Caco-2 (cell line): Measurements from ENCODE around the gene IKZF1. TPM values are rescaled to one million over a fixed set of nuclear protein-coding genes. Genes with fewer than 3 reads are reported as not detected.

Source experiments
- BruUV-seq: library from RNA; stranded (reverse); fragments of 400-500 nt; replicated peaks from 2 replicates; lab custom pipeline; 2021; lab: Mats Ljungman, UMichigan
- CTCF ChIA-PET: fragments of 300-600 bp; sonication (Branson Sonifier 250); formaldehyde crosslinking; loops from one replicate; lab custom pipeline; 2022; ENCODE audit warnings: antibody characterized with exemption; lab: Charles Lee
- POLR2A ChIA-PET: fragments of 300-600 bp; sonication (Branson Sonifier 250); formaldehyde crosslinking; loops from one replicate; lab custom pipeline; 2022; ENCODE audit warnings: antibody characterized with exemption; lab: Charles Lee
- DNase-seq, 2 experiments: peaks; one replicate each; pipeline versions ENCODE4 v3.0.0 to v3.0.0-alpha.2; 2020 to 2022
- H3K27me3 ChIP-seq: replicated peaks from 2 replicates; pipeline ENCODE4 v1.6.0; 2011; ENCODE audit warnings: low read length; ENCODE audit not compliant: control insufficient read depth, insufficient read depth
- H3K36me3 ChIP-seq: 2 replicates; pipeline ENCODE4 v1.5.1; 2011; ENCODE audit warnings: low read length; ENCODE audit not compliant: control insufficient read depth, insufficient read depth
- H3K4me1 ChIP-seq: fragments of 250-450 bp; sonication (Bioruptor Pico); 2 replicates; pipeline ENCODE4 v1.5.1; 2020; ENCODE audit warnings: mild to moderate bottlenecking
- H3K4me3 ChIP-seq: 2 replicates; pipeline ENCODE4 v1.5.1; 2011; ENCODE audit warnings: low read depth, mild to moderate bottlenecking, control low read depth, low read length
- H3K9me3 ChIP-seq: fragments of 250-450 bp; sonication (Bioruptor Pico); 2 replicates; pipeline ENCODE4 v1.5.1; 2020; ENCODE audit warnings: mild to moderate bottlenecking, moderate library complexity
- H3K27ac Mint-ChIP-seq: one replicate; pipeline ENCODE4 v1.8.0; 2022; ENCODE audit warnings: mixed read lengths; ENCODE audit not compliant: unreplicated experiment
- H3K27me3 Mint-ChIP-seq: one replicate; pipeline ENCODE4 v1.8.0; 2022; ENCODE audit warnings: mixed read lengths; ENCODE audit not compliant: insufficient read depth, unreplicated experiment
- H3K36me3 Mint-ChIP-seq: one replicate; pipeline ENCODE4 v1.8.0; 2022; ENCODE audit warnings: mild to moderate bottlenecking, mixed read lengths; ENCODE audit not compliant: insufficient read depth, unreplicated experiment
- H3K4me1 Mint-ChIP-seq: one replicate; pipeline ENCODE4 v1.8.0; 2022; ENCODE audit warnings: low read depth, mixed read lengths; ENCODE audit not compliant: unreplicated experiment
- H3K4me3 Mint-ChIP-seq: one replicate; pipeline ENCODE4 v1.8.0; 2022; ENCODE audit warnings: mild to moderate bottlenecking, moderate library complexity, mixed read lengths; ENCODE audit not compliant: unreplicated experiment
- H3K9me3 Mint-ChIP-seq: one replicate; pipeline ENCODE4 v1.8.0; 2022; ENCODE audit warnings: mixed read lengths; ENCODE audit not compliant: unreplicated experiment
- intact Hi-C: fragments of 100-400 bp; cut with micrococcal nuclease; formaldehyde crosslinking; loops from one replicate; pipeline ENCODE4 v1.10.0; 2022; ENCODE audit not compliant: unreplicated experiment
- total RNA-seq: library from RNA; stranded (reverse); gene quantifications from 2 replicates; pipeline ENCODE4 v1.2.3, GENCODE V29; 2022
- TF ChIP-seq, protein P1 (sequence below), 2 experiments: fragments of 200-600 bp in 1 of 2; IDR thresholded peaks; 1 replicate in 1 of 2; 2 replicates in 1 of 2; pipeline versions ENCODE4 v1.5.1 to v1.8.0; 2011 to 2022; ENCODE audit warnings: antibody characterized with exemption in 1 of 2, control low read depth in 1 of 2, inconsistent platforms in 1 of 2, low read depth in 1 of 2, low read length in 1 of 2, mild to moderate bottlenecking in 1 of 2, moderate library complexity in 1 of 2; ENCODE audit not compliant: insufficient read depth in 1 of 2, severe bottlenecking in 1 of 2, unreplicated experiment in 1 of 2

The IKZF1 gene
- total RNA-seq, 1 experiment from 2014 or later = not detected

DNA sequence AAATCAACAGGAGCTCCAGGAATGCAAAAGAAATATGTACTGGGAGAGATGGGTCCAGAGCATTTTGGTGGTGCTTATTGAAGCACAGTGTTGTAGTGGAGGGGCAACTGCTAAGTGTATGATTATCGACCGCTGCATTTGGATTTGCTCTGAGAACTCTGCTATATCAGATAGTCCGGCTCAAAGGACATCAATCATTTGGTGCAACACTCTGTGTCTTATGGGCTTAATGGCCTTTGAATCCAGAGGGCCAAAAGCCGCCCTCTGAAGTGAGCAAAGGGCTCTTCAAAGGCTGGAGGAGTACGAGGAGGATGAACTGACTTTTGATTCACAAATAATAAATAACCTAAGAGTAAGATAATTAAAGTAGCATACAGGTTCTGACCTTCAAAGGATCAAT, 9.4 kb upstream of the IKZF1 start:
- Mint-ChIP-seq H3K27ac (no peak overlapping the region), H3K4me3 (no peak overlapping the region), H3K36me3 (no peaks in the 10 kb centered on the region), H3K27me3 (peaks cover 22% of the 10 kb centered on the region), H3K9me3 (no peaks in the 10 kb centered on the region), H3K4me1 (no peaks in the 10 kb centered on the region)
- Histone ChIP-seq H3K4me3 (no peak overlapping the region), H3K27me3 (no peaks in the 10 kb centered on the region), H3K4me1 (no peaks in the 10 kb centered on the region), H3K9me3 (no peaks in the 10 kb centered on the region), H3K36me3 (no peaks in the 10 kb centered on the region)
- POLR2A ChIA-PET = no interaction called here
- no TSS peak for BruUV-seq
- TF ChIP-seq, protein P1, sequence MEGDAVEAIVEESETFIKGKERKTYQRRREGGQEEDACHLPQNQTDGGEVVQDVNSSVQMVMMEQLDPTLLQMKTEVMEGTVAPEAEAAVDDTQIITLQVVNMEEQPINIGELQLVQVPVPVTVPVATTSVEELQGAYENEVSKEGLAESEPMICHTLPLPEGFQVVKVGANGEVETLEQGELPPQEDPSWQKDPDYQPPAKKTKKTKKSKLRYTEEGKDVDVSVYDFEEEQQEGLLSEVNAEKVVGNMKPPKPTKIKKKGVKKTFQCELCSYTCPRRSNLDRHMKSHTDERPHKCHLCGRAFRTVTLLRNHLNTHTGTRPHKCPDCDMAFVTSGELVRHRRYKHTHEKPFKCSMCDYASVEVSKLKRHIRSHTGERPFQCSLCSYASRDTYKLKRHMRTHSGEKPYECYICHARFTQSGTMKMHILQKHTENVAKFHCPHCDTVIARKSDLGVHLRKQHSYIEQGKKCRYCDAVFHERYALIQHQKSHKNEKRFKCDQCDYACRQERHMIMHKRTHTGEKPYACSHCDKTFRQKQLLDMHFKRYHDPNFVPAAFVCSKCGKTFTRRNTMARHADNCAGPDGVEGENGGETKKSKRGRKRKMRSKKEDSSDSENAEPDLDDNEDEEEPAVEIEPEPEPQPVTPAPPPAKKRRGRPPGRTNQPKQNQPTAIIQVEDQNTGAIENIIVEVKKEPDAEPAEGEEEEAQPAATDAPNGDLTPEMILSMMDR (IDR thresholded peaks at IDR 0.05; ENCODE audit: insufficient read depth in 1 of 2, low read depth in 1 of 2, low read length in 1 of 2, severe bottlenecking in 1 of 2, unreplicated experiment in 1 of 2) = no peak
- intact Hi-C loops = no loop called here
- no peak for DNase-seq
- CTCF ChIA-PET = no interaction called here

DNA sequence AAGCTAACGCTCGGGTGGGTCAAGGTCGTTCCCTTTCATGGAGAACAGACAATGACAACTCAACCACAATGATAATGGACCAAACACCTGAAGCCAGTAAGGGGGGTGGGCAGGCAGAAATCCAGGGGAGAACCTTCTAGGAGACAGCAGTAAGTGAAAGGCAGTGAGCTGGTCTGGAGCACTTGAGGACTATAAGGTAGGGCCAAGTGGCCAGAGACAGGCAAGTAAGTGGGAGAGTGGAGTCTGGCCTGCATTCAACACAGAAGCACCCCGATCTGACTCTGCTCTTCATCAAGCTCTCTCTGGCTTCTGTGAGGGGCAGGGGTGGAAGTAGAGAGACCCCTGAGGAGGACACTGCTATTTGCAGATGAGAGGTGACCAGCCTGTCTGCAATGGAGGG, 7.7 kb upstream of the IKZF1 start:
- no peak for DNase-seq
- TF ChIP-seq, protein P1 (IDR thresholded peaks at IDR 0.05; ENCODE audit: insufficient read depth in 1 of 2, low read depth in 1 of 2, low read length in 1 of 2, severe bottlenecking in 1 of 2, unreplicated experiment in 1 of 2) = no peak
- no peaks in the 10 kb centered on the region for H3K36me3 Mint-ChIP-seq
- H3K36me3 ChIP-seq = no peaks in the 10 kb centered on the region
- H3K4me3 Mint-ChIP-seq = no peak overlapping the region
- intact Hi-C loops = no loop called here
- no peaks in the 10 kb centered on the region for H3K4me1 Mint-ChIP-seq
- H3K4me1 ChIP-seq = no peaks in the 10 kb centered on the region
- no peaks in the 10 kb centered on the region for H3K9me3 Mint-ChIP-seq
- H3K27me3 ChIP-seq = 0 out of 2 replicates have a peak, but pooled peaks cover 1% of the 10 kb centered on the region
- ChIA-PET POLR2A (no interaction called here), CTCF (no interaction called here)
- no peak overlapping the region for H3K27ac Mint-ChIP-seq
- no peak overlapping the region for H3K4me3 ChIP-seq
- BruUV-seq = no TSS peak
- H3K9me3 ChIP-seq = no peaks in the 10 kb centered on the region
- H3K27me3 Mint-ChIP-seq = peaks cover 19% of the 10 kb centered on the region

DNA sequence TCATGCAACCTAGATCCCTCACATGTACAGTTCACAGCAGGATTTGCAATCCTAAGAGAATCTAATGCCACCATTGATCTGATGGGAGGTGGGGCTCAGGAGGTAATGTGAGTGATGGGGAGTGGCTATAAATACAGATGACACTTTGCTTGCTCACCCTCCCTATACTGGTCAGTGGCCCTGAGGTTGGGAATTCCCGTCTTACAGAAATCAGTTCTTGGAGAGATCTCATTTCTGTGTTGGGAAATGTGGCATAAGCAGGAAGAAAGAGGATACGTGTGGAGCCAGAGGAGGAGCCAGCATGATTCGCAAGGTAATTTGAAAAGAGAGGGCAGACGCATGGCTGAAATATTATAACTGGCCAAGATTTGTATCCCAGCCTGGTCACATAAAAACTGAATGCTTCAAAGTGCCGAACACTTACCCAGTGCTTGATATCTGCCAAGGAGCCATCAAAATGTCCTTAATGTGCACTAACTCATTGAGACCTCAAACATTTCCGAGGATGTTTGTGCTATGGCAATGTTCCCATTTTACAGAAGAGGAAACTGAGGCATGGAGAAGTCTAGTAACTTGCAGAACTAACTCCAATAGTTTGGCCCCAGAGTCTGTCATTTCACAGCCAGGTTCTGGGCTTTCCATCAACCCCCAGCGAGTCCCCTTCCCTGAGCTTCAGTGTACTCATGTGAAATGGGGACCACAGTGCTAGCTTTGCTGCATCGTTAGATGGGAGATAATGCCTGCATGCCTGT, 5.5 kb upstream of the IKZF1 start:
- TF ChIP-seq, protein P1 (IDR thresholded peaks at IDR 0.05; ENCODE audit: insufficient read depth in 1 of 2, low read depth in 1 of 2, low read length in 1 of 2, severe bottlenecking in 1 of 2, unreplicated experiment in 1 of 2) = no peak
- CTCF ChIA-PET = no interaction called here

More for the DNA sequence above, 5.5 kb upstream of the IKZF1 start:
- intact Hi-C loops = no loop called here
- Mint-ChIP-seq H3K9me3 (no peaks in the 10 kb centered on the region), H3K36me3 (no peaks in the 10 kb centered on the region), H3K4me1 (no peaks in the 10 kb centered on the region), H3K27ac (no peak overlapping the region), H3K4me3 (no peak overlapping the region), H3K27me3 (peaks cover 14% of the 10 kb centered on the region)
- Histone ChIP-seq H3K27me3 (peaks cover 1% of the 10 kb centered on the region; the same call in 1 of the 2 replicates), H3K4me3 (no peak overlapping the region), H3K9me3 (no peaks in the 10 kb centered on the region), H3K4me1 (no peaks in the 10 kb centered on the region), H3K36me3 (no peaks in the 10 kb centered on the region)
- POLR2A ChIA-PET = no interaction called here
- no peak for DNase-seq
- BruUV-seq = no TSS peak
